Chondrocyte (in vitro differentiated cells): ENCODE data around the gene GTPBP2. TPM values are rescaled to one million over a fixed set of nuclear protein-coding genes. Genes with fewer than 3 reads are reported as not detected.
"Not testable (repeated sequence)": the region's sequence is repeated elsewhere in the genome, so short reads cannot be mapped to it uniquely, and the experiment has no call there.

ENCODE experiments used
- DNase-seq: peaks from one replicate; pipeline ENCODE4 v3.0.0; 2021; ENCODE audit warnings: mixed read lengths, low spot score
- H3K27ac Mint-ChIP-seq: one replicate; pipeline ENCODE4 v1.8.0; 2021; ENCODE audit warnings: mild to moderate bottlenecking, moderate library complexity, mixed read lengths; ENCODE audit not compliant: unreplicated experiment
- H3K27me3 Mint-ChIP-seq: 2 replicates; pipeline ENCODE4 v1.8.0; 2021; ENCODE audit warnings: low read depth, mixed read lengths
- H3K36me3 Mint-ChIP-seq: 2 replicates; pipeline ENCODE4 v1.8.0; 2021; ENCODE audit warnings: low read depth, mixed read lengths
- H3K4me1 Mint-ChIP-seq: 2 replicates; pipeline ENCODE4 v1.8.0; 2021; ENCODE audit warnings: low read depth, mild to moderate bottlenecking, mixed read lengths
- H3K4me3 Mint-ChIP-seq: one replicate; pipeline ENCODE4 v1.8.0; 2021; ENCODE audit warnings: mild to moderate bottlenecking, moderate library complexity, mixed read lengths; ENCODE audit not compliant: unreplicated experiment
- H3K9me3 Mint-ChIP-seq: 2 replicates; pipeline ENCODE4 v1.8.0; 2021; ENCODE audit warnings: low read depth, mixed read lengths
- total RNA-seq: library from RNA; stranded (reverse); gene quantifications from 3 replicates; pipeline ENCODE4 v1.2.1, GENCODE V29; 2021
- TF ChIP-seq, protein P1 (sequence below): fragments of 200-600 bp; sonication (generic); IDR thresholded peaks from 2 replicates; pipeline ENCODE4 v1.5.0; 2021; ENCODE audit warnings: antibody characterized with exemption, mild to moderate bottlenecking, moderate library complexity

Gene GTPBP2
- total RNA-seq, 1 donor from 2014 or later = 126 TPM

DNA sequence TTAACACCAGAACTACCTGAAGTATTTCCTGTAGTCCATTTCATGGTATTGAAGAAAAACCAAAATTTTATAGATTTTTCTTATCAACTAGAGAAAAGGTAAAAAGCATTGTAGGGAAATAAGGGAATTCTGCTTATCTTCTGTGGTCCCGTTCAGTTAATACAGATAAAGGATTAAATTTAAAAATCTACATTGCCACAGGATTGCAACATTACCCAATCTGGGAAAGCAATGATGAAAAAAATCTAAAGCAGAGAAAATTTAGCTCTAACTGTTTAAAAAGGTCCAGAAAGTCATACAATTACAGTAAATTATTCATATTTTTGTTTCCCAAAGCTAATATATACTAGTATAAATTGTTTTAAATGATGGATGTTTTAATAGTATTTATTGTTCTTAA, 35.1 kb downstream of the GTPBP2 start:
- DNase-seq = no peak
- Mint-ChIP-seq H3K27ac (no peak overlapping the region), H3K9me3 (no peaks in the 10 kb centered on the region), H3K4me1 (no peaks in the 10 kb centered on the region), H3K36me3 (peaks cover 13% of the 10 kb centered on the region), H3K27me3 (no peaks in the 10 kb centered on the region), H3K4me3 (no peak overlapping the region)
- TF ChIP-seq, protein P1, sequence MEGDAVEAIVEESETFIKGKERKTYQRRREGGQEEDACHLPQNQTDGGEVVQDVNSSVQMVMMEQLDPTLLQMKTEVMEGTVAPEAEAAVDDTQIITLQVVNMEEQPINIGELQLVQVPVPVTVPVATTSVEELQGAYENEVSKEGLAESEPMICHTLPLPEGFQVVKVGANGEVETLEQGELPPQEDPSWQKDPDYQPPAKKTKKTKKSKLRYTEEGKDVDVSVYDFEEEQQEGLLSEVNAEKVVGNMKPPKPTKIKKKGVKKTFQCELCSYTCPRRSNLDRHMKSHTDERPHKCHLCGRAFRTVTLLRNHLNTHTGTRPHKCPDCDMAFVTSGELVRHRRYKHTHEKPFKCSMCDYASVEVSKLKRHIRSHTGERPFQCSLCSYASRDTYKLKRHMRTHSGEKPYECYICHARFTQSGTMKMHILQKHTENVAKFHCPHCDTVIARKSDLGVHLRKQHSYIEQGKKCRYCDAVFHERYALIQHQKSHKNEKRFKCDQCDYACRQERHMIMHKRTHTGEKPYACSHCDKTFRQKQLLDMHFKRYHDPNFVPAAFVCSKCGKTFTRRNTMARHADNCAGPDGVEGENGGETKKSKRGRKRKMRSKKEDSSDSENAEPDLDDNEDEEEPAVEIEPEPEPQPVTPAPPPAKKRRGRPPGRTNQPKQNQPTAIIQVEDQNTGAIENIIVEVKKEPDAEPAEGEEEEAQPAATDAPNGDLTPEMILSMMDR = no peak

DNA sequence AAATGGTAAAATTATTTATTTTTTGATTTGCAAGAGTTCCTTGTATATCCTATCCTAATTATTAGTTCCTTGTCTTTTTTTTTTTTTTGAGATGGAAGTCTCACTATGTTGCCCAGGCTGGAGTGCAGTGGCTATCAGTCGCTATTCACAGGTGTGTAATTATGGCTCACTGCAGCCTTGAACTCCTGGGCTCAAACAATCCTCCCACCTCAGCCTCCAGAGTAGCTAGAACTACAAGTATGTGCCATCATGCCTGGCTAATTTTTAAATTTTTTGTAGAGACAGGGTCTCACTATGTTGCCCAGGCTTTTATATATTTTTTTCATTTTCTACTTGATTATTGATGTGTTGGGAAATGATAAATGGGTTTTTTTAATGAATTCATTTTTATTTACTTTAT, 39.5 kb downstream of the GTPBP2 start:
- not testable (repeated sequence) for H3K4me1 Mint-ChIP-seq, H3K27ac Mint-ChIP-seq, H3K9me3 Mint-ChIP-seq, H3K4me3 Mint-ChIP-seq, H3K27me3 Mint-ChIP-seq, DNase-seq
- H3K36me3 Mint-ChIP-seq = peaks cover 20% of the 10 kb centered on the region

DNA sequence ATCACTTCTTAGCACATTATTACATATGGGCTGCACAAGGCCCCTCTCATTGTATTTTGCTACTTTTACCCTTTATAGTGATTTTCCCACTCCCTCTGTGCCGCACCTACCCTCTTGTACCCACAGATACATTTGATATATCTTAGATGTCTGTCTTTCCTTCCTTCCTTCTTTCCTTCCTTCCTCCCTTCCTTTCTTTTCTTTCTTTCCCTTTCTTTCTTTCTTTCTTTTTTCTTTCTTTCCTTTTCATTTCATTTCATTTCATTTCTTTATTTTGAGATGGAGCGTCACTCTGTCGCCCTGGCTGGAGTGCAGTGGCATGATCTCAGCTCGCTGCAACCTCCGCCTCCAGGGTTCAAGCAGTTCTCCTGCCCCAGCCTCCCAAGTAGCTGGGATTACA, 40.9 kb downstream of the GTPBP2 start:
- Mint-ChIP-seq H3K27me3 (no peaks in the 10 kb centered on the region), H3K4me3 (no peak overlapping the region), H3K36me3 (peaks cover 28% of the 10 kb centered on the region), H3K4me1 (no peaks in the 10 kb centered on the region), H3K9me3 (no peaks in the 10 kb centered on the region), H3K27ac (no peak overlapping the region)
- DNase-seq = no peak
- TF ChIP-seq, protein P1 = no peak

DNA sequence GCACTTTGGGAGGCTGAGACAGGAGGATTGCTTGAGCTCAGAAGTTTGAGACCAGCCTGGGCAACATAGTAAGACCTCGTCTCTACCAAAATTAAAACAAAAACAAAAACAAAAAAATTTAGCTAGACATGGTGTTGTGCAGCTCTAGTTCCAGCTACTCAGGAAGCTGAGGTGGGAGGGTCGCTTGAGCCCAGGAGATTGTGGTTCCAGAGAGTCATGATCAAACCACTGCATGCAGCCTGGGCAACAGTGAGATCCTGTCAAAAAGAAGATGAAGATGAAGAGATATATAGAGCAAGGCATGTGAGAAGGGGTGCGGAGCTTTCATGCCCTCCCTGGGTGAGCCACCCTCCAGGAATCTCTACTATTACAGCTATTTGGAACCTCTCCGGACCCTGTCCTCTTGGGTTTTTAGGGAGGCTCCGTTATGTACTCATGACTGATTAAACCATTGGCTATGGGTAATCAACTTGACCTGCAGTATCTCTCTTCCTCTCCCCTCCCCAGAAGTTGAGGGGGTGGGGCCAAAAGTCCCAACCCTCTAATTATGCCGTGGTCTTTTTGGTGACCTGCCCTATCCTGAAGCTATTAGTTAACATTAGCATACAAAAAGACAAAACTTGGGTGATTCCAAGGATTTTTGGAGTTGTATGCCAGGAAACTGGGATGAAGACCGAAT, 44.0 kb downstream of the GTPBP2 start:
- no peak for DNase-seq
- Mint-ChIP-seq H3K27ac (peak overlapping the region; percentile 69), H3K4me1 (no peaks in the 10 kb centered on the region), H3K4me3 (no peak overlapping the region), H3K27me3 (no peaks in the 10 kb centered on the region), H3K9me3 (no peaks in the 10 kb centered on the region), H3K36me3 (peaks cover 25% of the 10 kb centered on the region)
- TF ChIP-seq, protein P1 = no peak

DNA sequence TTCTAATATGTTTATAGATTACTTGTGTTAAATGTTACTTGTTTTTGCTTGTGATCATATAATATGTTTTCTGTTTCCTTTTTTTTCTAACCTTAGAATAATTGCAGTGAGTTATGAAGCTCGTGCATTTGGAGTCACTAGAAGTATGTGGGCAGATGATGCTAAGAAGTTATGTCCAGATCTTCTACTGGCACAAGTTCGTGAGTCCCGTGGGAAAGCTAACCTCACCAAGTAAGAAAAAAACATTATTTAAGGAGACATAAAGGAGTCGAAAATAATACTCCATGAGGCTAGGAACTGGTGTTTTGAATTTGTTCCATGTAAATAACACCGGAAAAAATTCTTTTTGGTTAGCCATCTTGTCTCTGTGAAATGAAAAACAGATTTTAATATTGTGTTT, 46.2 kb downstream of the GTPBP2 start:
- Mint-ChIP-seq H3K4me3 (no peak overlapping the region), H3K27ac (no peak overlapping the region), H3K4me1 (peaks cover 18% of the 10 kb centered on the region), H3K9me3 (no peaks in the 10 kb centered on the region), H3K27me3 (no peaks in the 10 kb centered on the region), H3K36me3 (peaks cover 18% of the 10 kb centered on the region)
- no peak for DNase-seq
- TF ChIP-seq, protein P1 = no peak

DNA sequence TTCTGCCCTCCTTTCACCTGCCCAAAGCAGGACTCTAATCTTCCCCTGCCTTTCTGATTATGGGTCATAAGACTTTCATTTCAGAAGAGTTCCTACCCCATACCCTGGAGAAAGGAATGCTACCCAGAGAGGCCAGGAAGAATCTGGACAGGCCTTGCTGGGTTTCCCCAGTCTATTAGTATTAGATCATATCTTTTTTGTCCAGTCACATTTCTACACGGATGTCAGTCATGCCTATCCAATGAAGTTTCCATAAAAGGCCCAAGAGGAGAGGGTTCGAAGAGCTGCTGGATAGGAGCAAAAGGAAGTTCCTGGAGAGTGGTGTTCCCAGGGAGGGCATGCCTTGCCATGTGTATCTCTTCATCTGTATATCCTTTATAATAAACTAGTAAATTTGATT, 49.9 kb downstream of the GTPBP2 start:
- no peaks in the 10 kb centered on the region for H3K9me3 Mint-ChIP-seq
- H3K4me3 Mint-ChIP-seq = peak overlapping the region; percentile 29
- peaks cover 5% of the 10 kb centered on the region for H3K36me3 Mint-ChIP-seq
- no peak for DNase-seq
- peaks cover 37% of the 10 kb centered on the region for H3K4me1 Mint-ChIP-seq
- no peaks in the 10 kb centered on the region for H3K27me3 Mint-ChIP-seq
- TF ChIP-seq, protein P1 = no peak
- H3K27ac Mint-ChIP-seq = peak overlapping the region; percentile 81
